LNCaP clone FGC (cell line): Measurements from ENCODE around the gene TNFRSF11A.

ENCODE experiments used
- DNase-seq: peaks from one replicate; pipeline ENCODE4 v3.0.0-alpha.2; 2011; ENCODE audit warnings: low read depth
- H3K4me3 ChIP-seq: 2 replicates; pipeline ENCODE4 v1.5.1; 2011; ENCODE audit warnings: mild to moderate bottlenecking, low read depth, low read length, control low read depth
- CTCF ChIP-seq: IDR thresholded peaks from 2 replicates; pipeline ENCODE4 v1.5.1; 2012; ENCODE audit warnings: mild to moderate bottlenecking; ENCODE audit not compliant: control insufficient read depth, insufficient read depth; ENCODE audit errors: extremely low read depth

TNFRSF11A gene

GRCh38 chr18:62437235-62438017 lies 112.3 kb downstream of the TNFRSF11A start:
- H3K4me3 ChIP-seq = no peak overlapping the region
- no peak for TF ChIP-seq CTCF
- DNase-seq = no peak

GRCh38 chr18:62438018-62438329 lies 112.9 kb downstream of the TNFRSF11A start:
- no peak for DNase-seq
- no peak for TF ChIP-seq CTCF
- H3K4me3 ChIP-seq = no peak overlapping the region

GRCh38 chr18:62438402-62438801 lies 113.3 kb downstream of the TNFRSF11A start:
- DNase-seq = no peak
- no peak for TF ChIP-seq CTCF
- no peak overlapping the region for H3K4me3 ChIP-seq

- H3K4me3 ChIP-seq = no peak overlapping the region
- TF ChIP-seq CTCF = no peak
- no peak for DNase-seq
These were observed 113.8 kb downstream of the TNFRSF11A start for GRCh38 chr18:62438866-62439265.
